ENCODE data around the gene PLCE1.

GRCh38 chr10:93967756-93968155 is 26.0 kb upstream of the PLCE1 start:
- no peak for TF ChIP-seq CTCF (conservative IDR thresholded peaks at IDR 0.05)
- TF ChIP-seq ZFX (IDR thresholded peaks at IDR 0.05) = no peak

Data from C4-2B (cell line).